OCI-LY3 (cell line): ENCODE data around the gene HIVEP3.

Experiments used
- H2AFZ ChIP-seq: fragments of 200-600, 300-600 bp; shearing (Covaris generic); 2 replicates; pipeline ENCODE4 v1.6.0; 2014; ENCODE audit warnings: antibody characterized with exemption, low read depth, low read length
- H3K27ac ChIP-seq: fragments of 200-600, 300-600 bp; sonication (generic); 2 replicates; pipeline ENCODE4 v1.5.1; 2014; ENCODE audit warnings: mild to moderate bottlenecking, low read length, moderate library complexity, mixed read lengths
- H3K27me3 ChIP-seq: fragments of 200-600, 300-600 bp; sonication (generic); 2 replicates; pipeline ENCODE4 v1.6.1; 2014; ENCODE audit warnings: low read depth, low read length, mixed read lengths
- H3K36me3 ChIP-seq: fragments of 200-600, 300-600 bp; sonication (generic); replicated peaks from 2 replicates; pipeline ENCODE3; 2014; ENCODE audit warnings: low read depth, low read length, mixed read lengths
- H3K4me1 ChIP-seq: fragments of 300-600, 200-600 bp; sonication (generic); 2 replicates; pipeline ENCODE4 v1.6.1; 2014; ENCODE audit warnings: low read length, mixed read lengths
- H3K4me2 ChIP-seq: fragments of 200-600, 300-600 bp; sonication (generic); 2 replicates; pipeline ENCODE4 v1.6.1; 2014; ENCODE audit warnings: low read length, mixed read lengths
- H3K4me3 ChIP-seq: fragments of 300-600, 200-600 bp; sonication (generic); 2 replicates; pipeline ENCODE4 v1.5.1; 2014; ENCODE audit warnings: antibody characterized with exemption, mild to moderate bottlenecking, low read length, moderate library complexity
- H3K79me2 ChIP-seq: fragments of 300-600, 200-600 bp; shearing (Covaris generic); 2 replicates; pipeline ENCODE4 v1.6.1; 2014; ENCODE audit warnings: mild to moderate bottlenecking, low read length, mixed read lengths
- H3K9ac ChIP-seq: fragments of 300-600, 200-600 bp; shearing (Covaris generic); 2 replicates; pipeline ENCODE4 v1.6.0; 2014; ENCODE audit warnings: mild to moderate bottlenecking, low read length, moderate library complexity
- H3K9me3 ChIP-seq: fragments of 200-600, 300-600 bp; shearing (Covaris generic); 2 replicates; pipeline ENCODE4 v1.6.1; 2014; ENCODE audit warnings: low read length, mixed read lengths; ENCODE audit not compliant: insufficient read depth
- H4K20me1 ChIP-seq: fragments of 200-600, 300-600 bp; sonication (generic); 2 replicates; pipeline ENCODE4 v1.6.1; 2016; ENCODE audit warnings: low read length, mixed read lengths; ENCODE audit not compliant: insufficient read depth
- CTCF ChIP-seq: fragments of 200-600, 300-600 bp; sonication (generic); IDR thresholded peaks from 2 replicates; pipeline ENCODE4 v1.5.1; 2014; ENCODE audit warnings: antibody characterized with exemption, low read length, low read depth
- EZH2phosphoT487 ChIP-seq: fragments of 200-600 bp; shearing (Covaris generic); IDR thresholded peaks from 2 replicates; pipeline ENCODE4 v1.6.1; 2018; ENCODE audit warnings: antibody characterized with exemption, mixed run types, low read depth

Gene HIVEP3

GRCh38 chr1:41856944-41857285, 61.8 kb downstream of the HIVEP3 start:
- peaks cover 23% of the 10 kb centered on the region for H3K36me3 ChIP-seq
- no peak overlapping the region for H3K4me3 ChIP-seq
- TF ChIP-seq EZH2phosphoT487 (no peak), CTCF (no peak)
- H4K20me1 ChIP-seq: no peaks in the 10 kb centered on the region
- H3K9ac ChIP-seq: no peak overlapping the region
- no peak overlapping the region for H2AFZ ChIP-seq
- H3K79me2 ChIP-seq: no peaks in the 10 kb centered on the region
- no peak overlapping the region for H3K27ac ChIP-seq
- H3K4me2 ChIP-seq: no peak overlapping the region
- no peaks in the 10 kb centered on the region for H3K9me3 ChIP-seq
- peaks cover 24% of the 10 kb centered on the region for H3K4me1 ChIP-seq
- H3K27me3 ChIP-seq: no peaks in the 10 kb centered on the region

- Histone ChIP-seq H3K27ac (no peak overlapping the region), H3K4me2 (no peak overlapping the region), H3K4me3 (no peak overlapping the region), H4K20me1 (no peaks in the 10 kb centered on the region), H3K27me3 (no peaks in the 10 kb centered on the region), H3K4me1 (peaks cover 30% of the 10 kb centered on the region), H3K9ac (no peak overlapping the region), H2AFZ (no peak overlapping the region), H3K79me2 (no peaks in the 10 kb centered on the region), H3K36me3 (peaks cover 22% of the 10 kb centered on the region), H3K9me3 (no peaks in the 10 kb centered on the region)
- TF ChIP-seq EZH2phosphoT487: no peak
- TF ChIP-seq CTCF: no peak
Measured at GRCh38 chr1:41856151-41856943, 62.4 kb downstream of the HIVEP3 start.

GRCh38 chr1:41855713-41856112, 63.0 kb downstream of the HIVEP3 start:
- Histone ChIP-seq H3K79me2 (no peaks in the 10 kb centered on the region), H3K9ac (no peak overlapping the region), H3K9me3 (no peaks in the 10 kb centered on the region), H2AFZ (no peak overlapping the region), H3K36me3 (peaks cover 16% of the 10 kb centered on the region), H3K4me1 (peaks cover 34% of the 10 kb centered on the region), H3K27ac (no peak overlapping the region), H3K4me3 (no peak overlapping the region), H3K27me3 (no peaks in the 10 kb centered on the region), H4K20me1 (no peaks in the 10 kb centered on the region), H3K4me2 (no peak overlapping the region)
- TF ChIP-seq EZH2phosphoT487: no peak
- TF ChIP-seq CTCF: no peak

- Histone ChIP-seq H3K36me3 (peaks cover 3% of the 10 kb centered on the region), H3K27me3 (no peaks in the 10 kb centered on the region), H3K4me3 (no peak overlapping the region), H2AFZ (no peak overlapping the region), H3K79me2 (no peaks in the 10 kb centered on the region), H3K27ac (no peak overlapping the region), H3K9me3 (no peaks in the 10 kb centered on the region), H3K4me1 (peaks cover 16% of the 10 kb centered on the region), H3K9ac (no peak overlapping the region), H3K4me2 (no peak overlapping the region), H4K20me1 (no peaks in the 10 kb centered on the region)
- TF ChIP-seq EZH2phosphoT487 (no peak), CTCF (no peak)
Measured at GRCh38 chr1:41853907-41854306, 64.8 kb downstream of the HIVEP3 start.
